ENCODE data around the gene TLX1. TPM values are rescaled to one million over a fixed set of nuclear protein-coding genes. Genes with fewer than 3 reads are reported as not detected.
"Not testable (repeated sequence)": the region's sequence is repeated elsewhere in the genome, so short reads cannot be mapped to it uniquely, and the experiment has no call there.

Gene TLX1
- total and polyA plus RNA-seq, 9 donors, result not detected

DNA sequence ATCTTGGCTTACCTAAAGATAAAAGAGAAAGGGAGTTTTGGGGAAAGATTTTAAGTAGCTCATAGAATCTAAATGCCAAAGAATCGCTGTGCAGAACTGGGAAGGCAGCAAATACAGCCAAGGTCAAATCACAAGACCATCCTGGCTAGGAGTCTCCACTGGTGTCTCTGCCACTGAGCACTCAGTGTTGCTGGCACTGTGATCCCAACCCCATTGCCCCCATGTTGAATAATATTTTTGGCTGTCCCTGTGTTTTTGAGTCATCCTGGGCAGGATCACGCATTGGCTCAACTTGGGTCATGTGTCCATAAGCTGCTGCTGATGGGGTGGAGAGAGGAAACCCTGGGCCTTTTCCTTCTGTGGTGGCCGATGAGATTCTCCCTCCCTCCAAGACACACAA, 21.2 kb downstream of the TLX1 start:
- Histone ChIP-seq H3K27ac (ENCODE audit: low read length) (no peak overlapping the region), H3K36me3 (ENCODE audit: control insufficient read depth, insufficient read depth, low read length) (no peaks in the 10 kb centered on the region), H3K4me3 (ENCODE audit: low read length) (no peak overlapping the region), H3K9me3 (replicated peaks; ENCODE audit: control insufficient read depth, low read depth, low read length) (peaks cover 2% of the 10 kb centered on the region), H3K27me3 (ENCODE audit: control insufficient read depth, insufficient read depth, low read length) (peaks cover 69% of the 10 kb centered on the region), H3K4me1 (ENCODE audit: control insufficient read depth, insufficient read depth, low read length) (no peaks in the 10 kb centered on the region)
- WGBS (ENCODE audit: insufficient coverage), result 83% methylated on average over 1 of the region's 3 CpGs
- DNase-seq, result no peak

DNA sequence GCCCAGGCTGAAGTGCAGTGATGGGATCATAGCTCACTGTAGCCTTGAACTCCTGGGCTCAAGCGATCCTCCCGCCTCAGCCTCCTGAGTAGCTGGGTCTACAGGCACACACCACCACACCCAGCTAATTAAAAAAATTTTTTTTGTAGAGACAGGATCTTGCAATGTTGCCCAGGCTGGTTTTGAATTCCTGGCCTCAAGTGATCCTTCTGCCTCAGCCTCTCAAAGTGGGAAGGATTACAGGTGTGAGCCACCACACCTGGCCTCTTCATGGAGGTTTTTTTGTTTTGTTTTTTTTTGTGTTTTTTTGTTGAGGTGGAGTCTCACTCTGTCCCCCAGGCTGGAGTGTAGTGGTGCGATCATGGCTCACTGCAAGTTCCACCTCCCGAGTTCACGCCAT, 23.4 kb downstream of the TLX1 start:
- not testable (repeated sequence) for H3K9me3 ChIP-seq (replicated peaks; ENCODE audit: control insufficient read depth, low read depth, low read length); DNase-seq; H3K4me3 ChIP-seq (ENCODE audit: low read length); H3K36me3 ChIP-seq (ENCODE audit: control insufficient read depth, insufficient read depth, low read length); H3K27ac ChIP-seq (ENCODE audit: low read length); H3K4me1 ChIP-seq (ENCODE audit: control insufficient read depth, insufficient read depth, low read length)
- peaks cover 69% of the 10 kb centered on the region for H3K27me3 ChIP-seq (ENCODE audit: control insufficient read depth, insufficient read depth, low read length)
- WGBS (ENCODE audit: insufficient coverage), result no CpG with 5 or more reads among the region's 5 CpGs

DNA sequence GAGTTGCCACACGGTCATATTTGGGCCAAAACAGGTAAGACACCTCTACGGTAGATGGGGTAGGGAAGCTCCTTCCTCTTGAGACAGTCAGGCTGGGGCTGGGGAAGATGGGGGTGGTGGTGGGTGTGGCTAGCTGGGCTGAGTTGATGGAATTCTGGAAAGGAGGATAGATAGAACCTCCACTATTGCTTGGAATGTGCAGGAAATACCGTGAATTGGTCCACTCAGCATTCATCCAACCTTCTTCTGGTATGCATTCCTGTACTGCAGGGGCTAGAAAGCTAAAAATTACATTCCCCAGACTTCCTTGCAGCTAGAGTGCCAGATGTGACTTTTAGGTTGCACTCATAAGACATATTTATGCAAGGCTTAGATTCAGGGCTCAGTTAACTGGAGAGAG, 24.8 kb downstream of the TLX1 start:
- no peak overlapping the region for H3K27ac ChIP-seq (ENCODE audit: low read length)
- 60% methylated on average over 1 of the region's 3 CpGs for WGBS (ENCODE audit: insufficient coverage)
- DNase-seq, result no peak
- no peak overlapping the region for H3K4me3 ChIP-seq (ENCODE audit: low read length)
- peaks cover 63% of the 10 kb centered on the region for H3K27me3 ChIP-seq (ENCODE audit: control insufficient read depth, insufficient read depth, low read length)
- no peaks in the 10 kb centered on the region for H3K36me3 ChIP-seq (ENCODE audit: control insufficient read depth, insufficient read depth, low read length)
- no peaks in the 10 kb centered on the region for H3K9me3 ChIP-seq (replicated peaks; ENCODE audit: control insufficient read depth, low read depth, low read length)
- no peaks in the 10 kb centered on the region for H3K4me1 ChIP-seq (ENCODE audit: control insufficient read depth, insufficient read depth, low read length)

DNA sequence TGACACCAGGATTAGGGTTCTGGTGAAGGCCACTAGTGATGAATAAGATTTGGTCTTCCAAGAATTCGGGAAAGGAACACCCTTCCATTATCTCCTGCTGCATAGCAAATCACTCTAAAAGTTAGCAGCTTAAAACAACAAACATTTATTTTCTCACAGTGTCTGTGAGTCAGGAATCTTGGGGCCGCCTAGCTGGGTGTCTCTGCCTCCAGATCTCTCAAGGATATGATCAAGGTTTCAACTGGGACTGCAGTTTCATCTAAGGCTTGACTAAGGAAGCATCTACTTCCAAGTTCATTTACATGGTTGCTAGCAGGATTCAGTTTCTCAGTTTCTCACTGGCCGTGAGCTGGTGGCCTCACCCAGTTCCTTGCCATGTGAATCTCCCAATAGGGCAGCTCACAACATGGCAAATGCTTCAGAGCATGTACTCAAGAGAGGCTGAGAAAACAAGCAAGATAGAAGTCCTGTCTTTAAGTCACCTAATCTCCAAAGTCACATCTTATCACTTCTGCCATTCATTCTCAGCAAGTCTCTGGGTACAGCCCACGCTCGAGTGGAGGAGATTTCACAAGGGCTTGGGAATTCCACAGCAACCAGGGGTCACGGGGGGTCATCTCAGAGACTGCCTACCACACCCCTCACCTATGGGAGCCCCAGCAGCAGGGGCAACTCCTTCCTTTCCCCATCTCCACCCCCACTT, 26.8 kb downstream of the TLX1 start:
- DNase-seq, result no peak
- no peaks in the 10 kb centered on the region for H3K36me3 ChIP-seq (ENCODE audit: control insufficient read depth, insufficient read depth, low read length)
- no peak overlapping the region for H3K4me3 ChIP-seq (ENCODE audit: low read length)
- WGBS (ENCODE audit: insufficient coverage), result 45% methylated on average over 5 of the region's 6 CpGs
- no peaks in the 10 kb centered on the region for H3K9me3 ChIP-seq (replicated peaks; ENCODE audit: control insufficient read depth, low read depth, low read length)
- peaks cover 4% of the 10 kb centered on the region for H3K4me1 ChIP-seq (ENCODE audit: control insufficient read depth, insufficient read depth, low read length)
- peaks cover 62% of the 10 kb centered on the region for H3K27me3 ChIP-seq (ENCODE audit: control insufficient read depth, insufficient read depth, low read length)
- H3K27ac ChIP-seq (ENCODE audit: low read length), result no peak overlapping the region

DNA sequence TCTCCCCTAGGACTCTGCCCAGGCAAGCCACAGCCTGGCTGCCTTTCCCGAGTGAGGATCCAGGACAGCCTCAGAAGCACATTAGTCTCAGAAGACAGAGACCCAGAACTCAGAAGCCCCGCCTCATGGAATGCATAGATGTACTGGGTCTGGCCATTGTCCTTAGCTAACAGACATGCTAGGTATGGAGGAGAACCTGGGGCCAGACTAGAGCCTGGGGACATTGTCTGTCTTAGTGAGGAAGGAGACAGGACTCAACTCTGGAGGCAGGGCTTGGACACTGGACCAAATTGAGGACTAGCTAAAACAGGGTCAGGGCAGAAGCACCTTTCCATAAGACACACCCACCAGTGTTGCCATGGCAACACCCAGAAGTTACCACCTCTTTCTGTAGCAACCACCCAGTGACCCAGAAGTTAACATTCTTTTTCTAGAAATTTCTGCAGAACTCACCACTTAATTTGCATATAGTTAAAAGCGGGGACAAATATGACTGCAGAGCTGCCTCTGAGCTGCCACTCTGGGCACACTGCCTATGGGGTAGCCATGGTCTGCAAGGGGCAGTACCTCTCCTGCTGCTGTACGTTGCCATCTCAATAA, 27.5 kb downstream of the TLX1 start:
- Histone ChIP-seq H3K9me3 (replicated peaks; ENCODE audit: control insufficient read depth, low read depth, low read length) (no peaks in the 10 kb centered on the region), H3K4me1 (ENCODE audit: control insufficient read depth, insufficient read depth, low read length) (peaks cover 4% of the 10 kb centered on the region), H3K4me3 (ENCODE audit: low read length) (no peak overlapping the region), H3K36me3 (ENCODE audit: control insufficient read depth, insufficient read depth, low read length) (no peaks in the 10 kb centered on the region), H3K27me3 (ENCODE audit: control insufficient read depth, insufficient read depth, low read length) (peaks cover 64% of the 10 kb centered on the region), H3K27ac (ENCODE audit: low read length) (no peak overlapping the region)
- WGBS (ENCODE audit: insufficient coverage), result 55% methylated on average over 4 of the region's 4 CpGs
- no peak for DNase-seq

DNA sequence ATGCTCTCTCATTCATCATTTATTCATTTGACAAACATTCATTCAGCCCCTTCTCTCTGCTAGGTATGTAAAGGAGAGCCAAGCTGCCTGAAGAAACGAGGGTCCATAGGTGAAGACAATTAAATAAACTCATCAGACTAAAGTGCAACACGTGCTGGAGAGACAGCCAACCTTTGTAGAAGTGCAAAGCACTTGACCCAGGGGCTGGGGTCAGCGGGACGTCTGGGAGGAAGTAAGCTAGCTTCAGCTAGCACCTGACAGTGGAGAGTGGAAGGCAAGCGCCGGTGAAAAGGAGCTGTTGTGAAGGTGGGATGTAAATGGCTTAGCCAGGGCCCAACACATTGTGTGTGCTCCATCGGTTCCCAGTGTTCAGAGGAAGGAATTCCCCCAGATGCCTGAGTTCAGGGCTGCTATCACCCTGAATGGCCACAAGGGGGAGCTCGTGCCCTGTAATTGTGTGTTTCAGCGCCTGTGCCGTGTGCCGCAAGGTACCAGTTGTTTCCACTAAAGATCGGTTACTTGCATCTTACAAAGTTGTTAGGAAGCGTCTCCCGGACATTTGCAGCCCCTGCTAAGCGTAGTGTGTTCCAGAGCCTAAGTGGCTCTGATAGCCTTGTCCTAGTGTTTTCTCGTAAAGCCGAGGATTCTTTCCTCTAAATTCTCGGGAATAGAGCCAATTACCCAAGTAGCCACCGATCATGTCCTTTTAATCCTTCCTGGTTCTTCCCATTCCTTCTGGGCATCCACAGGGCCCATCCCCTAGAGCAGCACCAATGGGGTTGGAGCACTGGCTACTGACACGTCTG, 30.6 kb downstream of the TLX1 start:
- no peaks in the 10 kb centered on the region for H3K36me3 ChIP-seq (ENCODE audit: control insufficient read depth, insufficient read depth, low read length)
- peak overlapping the region; percentile 14 for H3K4me3 ChIP-seq (ENCODE audit: low read length)
- peaks cover 56% of the 10 kb centered on the region for H3K27me3 ChIP-seq (ENCODE audit: control insufficient read depth, insufficient read depth, low read length)
- no peak overlapping the region for H3K27ac ChIP-seq (ENCODE audit: low read length)
- WGBS (ENCODE audit: insufficient coverage), result 1% methylated on average over 17 of the region's 20 CpGs
- H3K9me3 ChIP-seq (replicated peaks; ENCODE audit: control insufficient read depth, low read depth, low read length), result no peaks in the 10 kb centered on the region
- DNase-seq, result peak; percentile 80
- peaks cover 4% of the 10 kb centered on the region for H3K4me1 ChIP-seq (ENCODE audit: control insufficient read depth, insufficient read depth, low read length)

DNA sequence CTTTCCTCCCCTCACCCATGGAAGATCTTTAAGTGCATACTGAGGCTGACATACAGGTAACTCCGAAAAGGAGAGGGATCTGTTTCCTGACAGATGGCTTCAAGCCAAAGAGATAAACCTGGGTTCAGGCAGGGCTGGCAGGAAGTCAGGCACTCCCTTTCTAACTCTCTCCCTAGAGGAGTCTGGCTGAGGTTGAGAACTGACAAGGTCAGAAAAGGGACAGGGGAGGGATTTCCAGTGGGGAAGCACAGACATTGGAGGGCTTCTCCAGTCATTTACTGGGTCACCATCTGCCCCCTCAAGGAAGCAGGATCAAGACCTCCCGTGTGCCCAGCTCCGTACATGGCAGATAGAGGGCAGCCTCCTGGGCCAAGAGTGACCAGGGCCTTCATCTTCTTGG, 31.6 kb downstream of the TLX1 start:
- DNase-seq, result no peak
- WGBS (ENCODE audit: insufficient coverage), result no CpG with 5 or more reads among the region's 3 CpGs
- H3K4me1 ChIP-seq (ENCODE audit: control insufficient read depth, insufficient read depth, low read length), result peaks cover 4% of the 10 kb centered on the region
- H3K4me3 ChIP-seq (ENCODE audit: low read length), result no peak overlapping the region
- peaks cover 58% of the 10 kb centered on the region for H3K27me3 ChIP-seq (ENCODE audit: control insufficient read depth, insufficient read depth, low read length)
- H3K9me3 ChIP-seq (replicated peaks; ENCODE audit: control insufficient read depth, low read depth, low read length), result no peaks in the 10 kb centered on the region
- H3K27ac ChIP-seq (ENCODE audit: low read length), result no peak overlapping the region
- no peaks in the 10 kb centered on the region for H3K36me3 ChIP-seq (ENCODE audit: control insufficient read depth, insufficient read depth, low read length)

DNA sequence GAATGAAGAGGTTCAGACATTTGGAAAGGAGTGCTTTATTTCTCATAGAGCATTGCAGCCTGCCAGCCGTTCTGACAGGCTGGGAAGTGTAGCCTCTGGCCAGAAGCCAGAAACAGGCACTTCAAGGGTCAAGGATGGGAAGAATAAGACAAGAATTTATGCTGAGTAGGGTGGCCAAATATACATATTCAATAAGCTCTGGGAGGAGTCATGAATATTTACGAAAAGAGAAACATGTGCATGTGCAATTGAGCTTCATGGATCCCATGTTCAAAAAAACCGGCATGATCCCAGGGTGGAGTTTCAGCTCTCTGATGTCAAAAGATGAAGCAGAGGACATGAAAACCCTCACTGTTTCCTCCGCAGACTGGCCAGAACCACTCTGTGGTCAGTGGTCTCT, 32.9 kb downstream of the TLX1 start:
- WGBS (ENCODE audit: insufficient coverage), result 51% methylated on average over 3 of the region's 4 CpGs
- peaks cover 4% of the 10 kb centered on the region for H3K4me1 ChIP-seq (ENCODE audit: control insufficient read depth, insufficient read depth, low read length)
- DNase-seq, result no peak
- H3K27me3 ChIP-seq (ENCODE audit: control insufficient read depth, insufficient read depth, low read length), result peaks cover 45% of the 10 kb centered on the region
- no peak overlapping the region for H3K4me3 ChIP-seq (ENCODE audit: low read length)
- no peak overlapping the region for H3K27ac ChIP-seq (ENCODE audit: low read length)
- no peaks in the 10 kb centered on the region for H3K36me3 ChIP-seq (ENCODE audit: control insufficient read depth, insufficient read depth, low read length)
- no peaks in the 10 kb centered on the region for H3K9me3 ChIP-seq (replicated peaks; ENCODE audit: control insufficient read depth, low read depth, low read length)

DNA sequence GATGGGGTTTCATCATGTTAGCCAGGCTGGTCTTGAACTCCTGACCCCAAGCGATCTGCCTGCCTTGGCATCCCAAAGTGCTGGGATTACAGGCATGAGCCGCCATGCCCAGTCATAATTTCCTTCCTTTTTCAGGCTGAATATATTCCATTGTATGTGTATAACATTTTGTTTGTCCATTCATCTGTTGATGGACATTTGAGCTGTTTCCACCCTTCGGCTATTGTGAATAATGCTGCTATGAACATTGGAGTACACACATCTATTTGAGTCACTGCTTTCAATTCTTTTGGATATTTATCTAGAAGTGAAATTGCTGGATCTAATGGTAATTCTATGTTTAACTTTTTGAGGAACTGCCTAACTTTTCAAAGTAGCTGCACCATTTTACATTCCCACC, 34.6 kb downstream of the TLX1 start:
- Histone ChIP-seq H3K27me3 (ENCODE audit: control insufficient read depth, insufficient read depth, low read length) (peaks cover 45% of the 10 kb centered on the region), H3K27ac (ENCODE audit: low read length) (no peak overlapping the region)

DNA sequence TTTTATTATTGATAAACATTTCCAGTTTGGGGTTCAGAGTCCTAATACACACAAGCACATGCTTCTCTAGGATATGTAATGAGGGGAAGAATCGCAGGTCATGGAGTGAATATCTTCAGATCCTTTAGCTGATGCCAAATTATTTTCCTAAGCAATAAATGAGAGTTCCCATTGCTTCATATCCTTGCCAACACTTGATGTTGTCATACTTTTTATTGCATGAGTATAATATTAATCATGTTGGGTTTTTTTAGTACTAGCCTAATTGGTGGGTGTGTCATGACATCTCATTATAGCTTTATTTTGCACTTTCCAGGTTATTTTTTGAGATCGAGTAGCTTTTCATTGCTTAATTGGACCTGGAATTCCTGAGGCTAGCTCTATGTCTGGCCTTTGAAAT, 35.3 kb downstream of the TLX1 start:
- Histone ChIP-seq H3K27me3 (ENCODE audit: control insufficient read depth, insufficient read depth, low read length) (peaks cover 45% of the 10 kb centered on the region), H3K9me3 (replicated peaks; ENCODE audit: control insufficient read depth, low read depth, low read length) (no peaks in the 10 kb centered on the region), H3K4me3 (ENCODE audit: low read length) (no peak overlapping the region), H3K4me1 (ENCODE audit: control insufficient read depth, insufficient read depth, low read length) (peaks cover 4% of the 10 kb centered on the region), H3K36me3 (ENCODE audit: control insufficient read depth, insufficient read depth, low read length) (no peaks in the 10 kb centered on the region), H3K27ac (ENCODE audit: low read length) (no peak overlapping the region)
- no CpG with 5 or more reads among the region's 2 CpGs for WGBS (ENCODE audit: insufficient coverage)
- no peak for DNase-seq

More for the DNA sequence above, 34.6 kb downstream of the TLX1 start:
- no peak for DNase-seq
- Histone ChIP-seq H3K36me3 (ENCODE audit: control insufficient read depth, insufficient read depth, low read length) (no peaks in the 10 kb centered on the region), H3K4me1 (ENCODE audit: control insufficient read depth, insufficient read depth, low read length) (peaks cover 4% of the 10 kb centered on the region), H3K4me3 (ENCODE audit: low read length) (no peak overlapping the region), H3K9me3 (replicated peaks; ENCODE audit: control insufficient read depth, low read depth, low read length) (no peaks in the 10 kb centered on the region)
- no CpG with 5 or more reads among the region's 3 CpGs for WGBS (ENCODE audit: insufficient coverage)
